CD4-positive, alpha-beta T cell treated with Interleukin-1 beta for 1 hour (primary cell): ENCODE data around the gene EFNA2.

Source experiments
- DNase-seq, 2 donors: peaks; one replicate each; pipeline ENCODE4 v3.0.0-alpha.2; 2020 to 2022

EFNA2 gene

DNA sequence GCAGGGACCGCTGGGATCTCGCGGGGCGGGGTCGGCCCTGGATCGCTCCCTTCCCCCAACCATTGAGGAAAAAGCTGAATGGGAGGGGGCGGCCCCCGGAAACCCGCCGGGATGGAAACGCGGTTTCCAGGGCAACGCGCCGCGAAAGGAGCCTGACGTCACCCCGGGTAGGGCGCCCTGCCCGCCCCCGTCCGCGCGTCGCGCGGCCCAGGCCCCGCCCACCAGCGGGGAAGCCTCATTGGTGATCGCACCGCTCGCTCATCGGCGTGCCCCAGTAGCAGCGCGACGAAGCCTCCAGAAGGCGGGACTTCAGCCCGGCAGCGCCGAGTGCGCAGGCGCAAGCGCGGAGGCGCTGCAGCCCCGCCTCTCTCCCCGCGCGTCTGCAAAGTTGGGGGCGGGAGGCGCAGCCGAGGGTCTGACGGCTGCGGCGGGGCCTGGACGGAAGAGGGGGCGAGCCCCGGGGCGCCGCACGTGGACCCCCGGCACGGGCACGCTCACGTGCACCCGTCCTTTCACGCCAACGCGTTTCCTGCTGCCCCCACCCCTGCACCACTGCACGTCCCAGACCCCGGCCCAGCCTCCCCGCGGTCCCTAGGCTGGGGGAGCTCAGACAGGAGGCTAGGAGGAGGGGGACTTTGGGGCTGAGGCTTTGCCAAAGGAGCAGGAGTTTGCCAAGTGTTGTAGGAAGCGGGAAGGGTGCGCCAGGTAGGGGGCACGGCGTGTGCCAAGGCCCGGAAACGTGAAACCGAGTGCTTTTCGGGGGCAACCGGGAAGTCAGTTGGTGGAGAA lies 24.7 kb upstream of the EFNA2 start:
- peak; percentile 98 to 99 for DNase-seq

DNA sequence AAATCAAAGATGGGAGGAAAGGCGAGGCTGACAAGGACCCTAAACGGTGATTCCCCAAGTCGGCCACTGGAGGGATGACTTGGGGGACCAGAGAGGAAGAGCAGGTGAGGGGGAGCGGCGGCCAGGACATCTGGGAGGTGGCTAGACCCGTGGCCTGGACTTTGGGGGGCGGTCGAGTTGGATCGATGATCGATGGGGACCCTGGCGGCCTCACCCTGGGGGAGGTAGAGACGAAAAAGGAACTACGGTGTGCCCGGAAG lies 24.2 kb upstream of the EFNA2 start:
- DNase-seq, result peak; percentile 56 to 62

DNA sequence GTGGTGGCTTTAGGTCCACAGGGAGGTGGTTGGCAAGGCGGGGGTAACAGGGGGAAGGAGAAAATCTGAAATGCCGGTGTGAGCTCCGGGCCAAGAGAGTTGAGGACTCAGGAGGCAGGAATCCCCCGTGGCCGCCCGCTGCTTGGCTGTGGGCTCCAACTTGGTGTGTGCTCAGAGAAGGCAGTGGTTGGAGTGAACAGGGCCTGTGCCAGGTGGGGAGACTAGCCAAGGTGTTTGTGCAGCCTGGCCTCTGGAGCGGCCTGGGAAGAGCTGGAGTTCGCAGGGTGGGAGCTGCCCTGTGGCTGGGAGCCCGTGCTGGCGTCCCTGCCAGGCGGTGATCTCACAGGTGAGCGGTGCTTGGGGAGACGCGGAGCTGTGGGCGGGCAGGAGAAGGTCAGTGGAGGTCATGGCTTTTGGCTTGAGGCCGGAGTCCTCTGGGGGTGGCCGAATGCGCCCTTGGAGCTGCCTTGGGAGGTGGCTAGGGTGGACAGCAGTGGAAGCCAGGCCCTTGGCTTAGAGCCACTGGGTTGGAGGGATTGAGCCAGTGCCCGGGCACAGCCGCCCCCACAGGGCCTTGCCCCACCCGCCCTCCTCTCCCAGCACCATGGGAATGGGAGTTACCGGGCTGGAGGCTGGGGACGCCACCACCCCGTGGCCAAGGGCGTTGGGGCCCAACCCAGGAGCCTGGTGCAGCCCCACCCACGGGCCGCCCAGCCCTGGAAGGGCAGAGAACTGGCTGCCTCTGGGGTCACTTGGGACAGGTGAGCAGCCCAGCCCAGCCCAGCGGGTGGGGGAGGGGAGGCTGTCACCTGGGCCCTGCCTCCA lies 23.7 kb upstream of the EFNA2 start:
- peak in 1 of 2 donors; percentile 64 for DNase-seq

DNA sequence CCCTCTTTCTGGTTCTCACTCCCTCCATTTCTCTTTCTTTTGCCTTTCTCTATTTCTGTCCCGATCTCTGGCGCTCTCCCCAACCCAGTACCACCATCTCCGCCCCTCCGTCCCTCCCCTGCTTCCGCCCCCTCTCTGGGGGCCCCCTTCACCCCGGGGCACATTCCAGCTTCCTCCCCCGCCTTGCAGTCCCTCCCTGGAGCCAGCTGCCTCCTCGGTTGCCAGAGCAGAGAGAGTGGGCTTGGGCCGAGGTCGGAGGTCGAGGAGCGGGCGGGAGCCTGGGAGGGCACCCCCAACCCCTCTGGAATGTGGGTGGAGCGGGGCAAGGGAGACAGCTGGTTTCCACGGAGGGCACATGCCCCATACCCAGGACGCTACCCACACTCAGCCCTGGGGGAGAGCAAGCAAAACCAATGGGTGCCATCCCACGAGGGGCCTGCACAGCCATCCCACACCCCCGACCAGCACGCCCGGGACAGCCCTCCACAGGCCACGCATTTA lies 23.0 kb upstream of the EFNA2 start:
- no peak for DNase-seq

DNA sequence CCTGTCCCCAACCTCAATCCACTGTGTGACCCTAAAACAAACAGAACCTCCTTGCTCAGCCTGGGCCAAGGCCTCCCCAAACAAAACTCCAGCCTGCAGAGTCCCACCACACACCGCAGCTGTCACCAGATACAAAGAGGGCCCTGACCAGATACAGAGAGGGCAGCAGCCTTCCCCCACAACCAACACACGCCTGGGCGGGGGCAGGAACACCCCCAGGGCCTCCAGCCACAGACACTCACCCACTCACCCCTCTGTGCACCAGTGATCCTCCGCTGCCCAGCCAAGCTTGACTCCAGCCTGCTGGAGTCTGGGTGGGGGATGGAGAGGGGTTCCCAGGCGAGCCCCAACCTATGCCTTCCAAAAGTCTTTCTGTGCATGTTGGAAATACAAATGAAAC lies 22.5 kb upstream of the EFNA2 start:
- no peak for DNase-seq

DNA sequence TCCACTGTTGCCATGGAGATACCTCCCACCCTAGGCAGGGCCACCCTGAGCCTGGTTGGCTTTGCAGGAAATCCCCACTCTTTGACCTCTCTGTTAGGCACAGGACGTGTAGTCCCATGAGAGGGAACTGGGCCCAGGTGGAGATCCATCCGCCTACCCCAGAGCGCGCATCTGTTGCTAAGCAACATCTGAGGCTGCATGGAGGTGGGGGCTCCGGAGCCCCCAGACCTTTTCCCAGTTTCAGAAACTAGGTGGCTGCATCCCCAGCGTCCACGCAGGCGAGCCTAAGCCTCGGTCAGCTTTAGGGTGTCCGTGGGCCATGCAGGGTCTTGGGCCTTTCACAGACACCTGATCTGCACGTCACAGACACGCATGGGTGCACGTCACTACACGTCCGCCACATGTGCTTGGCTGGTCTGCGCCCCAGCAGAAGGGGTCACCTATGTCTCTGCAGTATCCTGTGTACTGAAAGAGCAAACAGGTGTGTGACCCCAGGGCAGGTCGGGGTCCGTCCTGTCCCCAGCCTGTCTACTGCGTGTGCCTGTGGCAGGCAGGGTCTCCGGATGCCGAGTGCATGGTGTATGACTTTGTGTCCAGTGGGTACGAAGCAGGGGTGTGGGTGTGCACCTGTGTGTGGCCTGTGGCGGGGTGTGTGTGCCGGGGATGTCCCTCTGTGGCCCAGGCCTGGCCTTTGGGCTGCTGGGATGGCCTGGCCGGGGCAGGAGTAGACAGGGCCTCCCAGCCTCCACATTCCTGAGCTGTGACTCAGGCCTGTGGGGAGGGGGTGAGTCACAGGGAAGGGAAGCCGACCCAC lies 20.7 kb upstream of the EFNA2 start:
- peak in 1 of 2 donors; percentile 67 for DNase-seq

DNA sequence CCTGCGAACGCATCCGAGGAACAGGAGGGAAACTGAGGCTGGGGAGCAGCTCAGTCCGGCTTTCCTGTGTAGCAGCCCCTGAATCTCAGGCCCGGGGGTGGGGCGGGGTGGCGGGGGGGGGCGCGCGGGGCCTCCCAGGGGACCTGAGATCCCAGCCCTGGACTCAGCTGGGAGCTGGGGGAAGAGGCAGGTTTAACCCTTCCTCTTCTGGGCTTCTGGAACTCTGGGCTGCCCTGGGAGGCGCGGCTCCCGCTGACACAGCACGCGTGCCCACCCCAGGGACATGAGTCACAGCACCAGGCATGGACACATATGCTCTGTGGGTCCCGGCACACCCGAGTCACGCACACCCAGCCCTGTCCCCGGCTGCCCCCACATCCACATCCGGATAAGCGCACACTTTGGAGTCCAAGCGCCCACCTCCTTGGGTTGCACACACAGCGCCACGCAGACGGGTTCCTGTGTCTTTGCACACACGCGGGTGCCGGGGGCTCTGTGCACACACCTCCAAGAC lies 20.0 kb upstream of the EFNA2 start:
- DNase-seq, result peak in 1 of 2 donors; percentile 63

DNA sequence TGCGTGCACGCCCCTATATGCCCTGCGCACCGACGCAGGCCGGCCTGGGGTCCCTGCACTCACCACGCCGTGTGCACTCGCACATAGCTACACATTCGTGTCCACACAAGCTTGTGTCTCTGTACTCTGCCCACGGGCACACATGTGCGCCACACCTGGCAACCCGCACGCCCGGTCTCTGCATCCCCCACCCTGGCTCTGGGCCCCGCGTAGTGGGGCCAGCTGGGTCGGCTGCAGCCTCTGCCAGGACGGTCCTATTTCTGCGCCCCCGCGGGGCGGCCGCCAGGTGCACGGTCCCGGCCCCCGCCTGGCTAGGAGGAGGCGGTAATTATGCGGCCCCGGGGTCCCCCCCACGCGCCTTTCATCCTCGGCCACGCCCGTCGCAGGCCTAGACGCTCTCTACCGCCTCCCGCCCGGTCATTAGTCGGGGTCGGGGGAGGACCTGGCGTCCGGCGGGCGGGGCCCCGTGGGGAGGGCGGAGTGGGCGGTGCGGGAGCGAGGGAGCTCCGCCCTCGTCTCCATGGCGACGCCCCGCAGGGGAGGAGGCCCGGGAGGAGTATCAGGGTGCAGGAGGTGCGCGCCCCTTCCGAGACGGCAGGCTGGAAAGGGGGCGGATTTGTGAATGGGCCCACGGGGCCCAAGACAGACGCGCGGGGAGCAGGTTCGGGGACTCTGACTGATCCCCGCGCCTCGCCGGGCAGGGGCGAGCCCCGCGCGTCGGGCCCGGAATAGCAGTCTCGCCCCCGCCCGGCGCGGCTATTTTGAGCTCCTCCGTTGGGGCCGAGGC lies 19.4 kb upstream of the EFNA2 start:
- peak; percentile 90 to 93 for DNase-seq

DNA sequence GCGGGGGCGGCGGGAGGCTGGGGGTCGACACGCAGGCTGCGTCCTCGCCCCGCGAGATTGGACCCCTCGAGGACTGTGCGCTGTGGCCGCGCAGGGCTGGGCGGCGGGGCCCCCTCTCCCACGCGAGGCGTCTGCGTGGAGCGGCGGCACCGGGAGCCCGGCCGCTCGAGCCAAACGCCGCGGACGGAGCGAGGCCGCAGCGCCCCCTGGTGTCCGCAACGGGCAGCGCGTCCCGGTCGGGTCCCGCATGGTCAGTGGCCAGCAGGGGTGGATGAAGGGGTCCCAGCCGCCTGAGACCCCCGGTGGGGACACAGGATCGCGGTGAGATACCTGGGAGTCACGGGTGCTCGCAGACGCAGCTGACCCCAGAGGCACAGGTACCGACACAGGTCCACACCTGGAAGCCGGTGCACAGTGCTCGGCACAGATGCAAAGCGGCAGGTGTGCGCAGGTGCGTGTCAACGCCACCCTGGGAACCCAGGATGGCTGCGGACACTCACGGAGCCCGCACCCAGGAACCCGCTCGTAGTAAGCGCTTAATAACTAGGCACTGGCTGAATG lies 18.7 kb upstream of the EFNA2 start:
- DNase-seq, result peak; percentile 71

DNA sequence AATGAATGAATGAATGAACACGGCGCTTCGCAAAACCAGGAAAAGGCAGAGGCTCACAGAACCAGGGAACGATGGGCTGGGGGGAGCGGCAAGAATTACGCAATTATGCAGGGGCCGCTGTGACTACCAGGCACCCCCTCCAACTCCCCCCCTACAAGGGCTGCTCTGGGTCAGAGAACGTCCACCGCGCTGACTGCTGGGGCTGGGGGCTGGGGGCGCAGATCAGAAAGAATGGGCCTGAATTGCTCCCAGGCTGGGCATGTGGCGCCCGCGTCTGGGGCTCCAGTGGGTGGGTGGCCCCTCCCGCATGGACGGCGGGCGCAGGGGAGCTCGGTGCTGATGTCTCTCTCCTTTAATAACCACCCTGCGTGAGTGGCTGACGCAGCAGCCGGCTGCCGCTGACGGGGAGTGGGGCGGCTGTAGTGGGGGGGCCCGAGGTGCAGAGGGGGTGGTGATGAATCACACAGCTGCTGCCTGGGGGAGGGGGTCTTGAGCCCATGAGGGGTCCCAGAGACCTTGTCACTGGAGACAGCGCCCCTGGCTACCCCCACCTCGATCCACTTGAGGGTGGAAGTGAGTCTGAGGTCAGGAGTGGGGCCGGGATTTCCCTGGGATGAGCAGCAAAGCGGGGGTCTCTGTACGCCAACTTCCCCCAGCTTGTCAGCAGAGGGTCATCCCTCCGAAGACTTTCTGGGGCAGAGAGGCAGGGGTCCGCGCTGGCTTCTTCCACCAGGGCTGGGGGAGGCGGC lies 18.0 kb upstream of the EFNA2 start:
- DNase-seq, result peak in 1 of 2 donors; percentile 41

DNA sequence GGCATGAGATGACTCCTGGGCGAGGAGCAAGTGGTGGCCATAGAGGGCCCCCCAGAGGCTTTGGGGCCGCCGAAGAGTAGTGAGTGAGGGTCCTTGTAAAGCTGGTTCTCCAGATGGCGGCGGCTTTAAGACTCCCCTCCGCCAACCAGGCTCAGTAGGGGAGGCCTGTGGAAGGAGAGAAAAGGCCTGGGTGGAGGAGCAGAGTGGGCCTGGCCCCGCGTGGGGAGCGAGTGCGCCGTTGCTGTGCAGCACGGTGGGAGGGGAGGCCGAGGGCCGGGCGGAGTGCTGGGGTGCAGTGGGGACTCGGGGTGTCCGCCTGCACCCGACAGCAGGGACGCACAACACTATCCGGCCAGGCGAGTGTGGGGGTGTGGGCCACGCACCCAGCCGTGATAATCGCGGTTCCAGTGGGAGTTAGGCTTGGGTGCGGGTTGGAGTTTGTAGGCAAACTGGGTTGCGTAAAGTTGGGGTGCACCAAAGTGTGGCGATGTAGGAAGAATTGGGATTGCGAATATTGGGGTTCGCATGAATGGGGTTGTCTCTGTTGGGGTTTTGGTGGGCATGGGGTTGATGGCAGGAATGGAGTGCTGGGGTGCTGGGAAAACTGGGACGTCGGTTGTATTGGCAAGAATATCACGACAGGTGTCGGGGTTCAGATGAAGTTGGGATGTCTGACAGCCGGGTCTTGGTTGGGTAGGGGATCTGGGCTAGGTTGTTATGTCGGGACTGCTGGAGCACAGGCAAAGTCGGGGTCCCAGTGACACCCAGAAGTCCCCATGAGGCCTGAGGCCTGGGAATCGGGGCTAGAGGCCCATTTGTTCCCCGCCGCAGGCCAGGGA lies 17.2 kb upstream of the EFNA2 start:
- no peak for DNase-seq

DNA sequence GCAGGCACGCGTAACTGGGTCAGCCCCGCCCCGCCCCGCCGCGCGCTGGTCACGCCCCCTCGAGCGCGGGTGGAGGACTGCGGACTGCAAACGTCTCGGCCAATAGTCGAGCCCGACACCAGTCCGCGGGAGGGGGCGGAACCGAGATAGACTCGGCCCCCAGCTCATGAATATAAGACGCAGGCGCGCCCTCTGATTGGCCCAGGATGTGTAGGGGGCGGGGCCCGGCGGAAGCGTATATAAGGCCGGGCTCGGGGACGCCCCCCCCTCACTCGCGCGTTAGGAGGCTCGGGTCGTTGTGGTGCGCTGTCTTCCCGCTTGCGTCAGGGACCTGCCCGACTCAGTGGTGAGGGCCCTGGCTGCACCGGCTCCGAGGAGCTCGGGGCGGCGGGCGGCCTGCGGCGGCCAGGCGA lies 16.6 kb upstream of the EFNA2 start, which contains the start of gene CIRBP:
CIRBP (plus strand) TSS at position 268 of the 413 bp plus-strand sequence. CDS start 1,602 bp downstream, outside the sequence.
- peak; percentile 99 to 100 for DNase-seq

DNA sequence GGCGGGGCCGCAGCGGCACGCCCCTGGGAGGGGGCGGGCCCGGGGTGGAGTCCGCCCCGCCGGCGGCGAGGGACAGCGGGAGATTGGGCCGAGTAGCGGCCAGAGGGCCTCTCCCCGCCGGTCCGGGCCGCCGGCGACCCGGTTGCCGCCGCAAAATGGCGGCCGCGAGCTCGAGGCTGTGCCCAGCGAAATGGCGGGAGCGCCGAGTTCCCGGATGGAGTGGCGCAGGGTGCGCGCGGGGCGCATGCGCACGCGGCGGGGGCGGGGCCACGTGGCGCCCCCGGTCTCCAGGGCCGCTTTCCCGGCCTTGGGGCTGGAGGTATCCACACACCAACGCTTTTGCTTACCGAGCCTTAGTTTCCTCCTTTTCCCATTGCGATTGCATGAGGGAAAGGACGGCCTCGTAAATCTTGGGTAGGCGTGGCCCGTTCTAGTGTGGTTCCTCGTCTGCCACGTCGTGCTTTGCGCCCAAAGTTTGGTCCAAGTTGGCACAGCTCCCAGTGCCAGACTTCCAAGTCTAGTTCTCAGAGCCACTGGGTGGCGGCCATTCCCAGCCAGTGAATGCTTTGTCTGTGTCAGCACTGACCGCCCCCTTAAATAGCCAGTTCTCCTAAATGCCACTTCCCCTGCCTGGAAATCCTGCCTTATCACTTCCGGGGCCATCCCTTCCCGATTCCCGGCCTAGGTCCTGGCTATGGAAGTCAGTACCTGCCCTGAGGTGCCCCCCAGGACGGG lies 16.0 kb upstream of the EFNA2 start:
- peak; percentile 86 to 88 for DNase-seq

DNA sequence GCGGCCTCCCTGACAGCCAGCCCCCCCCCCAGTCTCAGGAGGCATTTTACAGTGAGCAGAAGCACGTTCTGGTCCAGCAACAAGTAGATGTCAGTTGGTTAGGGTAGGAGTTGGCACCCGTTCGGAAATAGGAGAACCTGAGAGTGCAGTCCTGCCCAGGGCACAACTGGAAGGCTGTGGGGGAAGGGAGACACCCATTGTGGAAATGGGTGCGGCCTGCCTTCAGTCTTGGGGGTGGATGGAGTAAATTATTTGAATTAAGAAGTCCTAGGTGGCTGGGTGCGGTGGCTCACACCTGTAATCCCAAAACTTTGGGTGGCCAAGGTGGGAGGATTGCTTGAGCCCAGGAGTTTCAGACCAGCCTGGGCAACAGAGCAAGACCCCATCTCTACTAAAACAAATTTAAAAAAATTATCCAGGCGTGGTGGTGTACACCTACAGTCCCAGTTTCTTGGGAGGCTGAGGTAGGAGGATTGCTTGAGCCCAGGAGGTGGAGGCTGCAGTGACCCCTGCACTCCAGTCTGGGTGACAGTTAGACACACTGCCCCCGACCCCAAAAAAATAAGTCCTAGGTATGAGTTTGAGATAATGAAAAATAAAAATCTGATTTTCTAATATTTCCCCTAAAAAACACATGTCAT lies 15.3 kb upstream of the EFNA2 start:
- no peak for DNase-seq

DNA sequence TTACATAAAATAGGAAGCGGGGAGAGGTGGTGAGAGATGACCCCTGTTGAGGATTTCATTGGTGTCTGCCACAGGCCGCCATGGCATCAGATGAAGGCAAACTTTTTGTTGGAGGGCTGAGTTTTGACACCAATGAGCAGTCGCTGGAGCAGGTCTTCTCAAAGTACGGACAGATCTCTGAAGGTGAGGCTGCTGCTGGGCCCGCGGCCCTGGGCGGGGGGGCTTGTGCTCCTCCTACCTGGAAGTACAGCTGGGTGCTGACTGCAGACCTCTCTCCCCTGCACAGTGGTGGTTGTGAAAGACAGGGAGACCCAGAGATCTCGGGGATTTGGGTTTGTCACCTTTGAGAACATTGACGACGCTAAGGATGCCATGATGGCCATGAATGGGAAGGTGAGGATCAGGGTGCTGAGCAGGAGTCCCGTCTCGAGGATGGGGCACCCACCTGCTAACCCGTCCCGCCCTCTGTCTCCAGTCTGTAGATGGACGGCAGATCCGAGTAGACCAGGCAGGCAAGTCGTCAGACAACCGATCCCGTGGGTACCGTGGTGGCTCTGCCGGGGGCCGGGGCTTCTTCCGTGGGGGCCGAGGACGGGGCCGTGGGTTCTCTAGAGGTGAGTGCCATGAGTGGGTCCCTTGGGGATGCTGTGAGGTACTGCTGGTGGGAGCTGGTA lies 14.7 kb upstream of the EFNA2 start:
- DNase-seq, result no peak

DNA sequence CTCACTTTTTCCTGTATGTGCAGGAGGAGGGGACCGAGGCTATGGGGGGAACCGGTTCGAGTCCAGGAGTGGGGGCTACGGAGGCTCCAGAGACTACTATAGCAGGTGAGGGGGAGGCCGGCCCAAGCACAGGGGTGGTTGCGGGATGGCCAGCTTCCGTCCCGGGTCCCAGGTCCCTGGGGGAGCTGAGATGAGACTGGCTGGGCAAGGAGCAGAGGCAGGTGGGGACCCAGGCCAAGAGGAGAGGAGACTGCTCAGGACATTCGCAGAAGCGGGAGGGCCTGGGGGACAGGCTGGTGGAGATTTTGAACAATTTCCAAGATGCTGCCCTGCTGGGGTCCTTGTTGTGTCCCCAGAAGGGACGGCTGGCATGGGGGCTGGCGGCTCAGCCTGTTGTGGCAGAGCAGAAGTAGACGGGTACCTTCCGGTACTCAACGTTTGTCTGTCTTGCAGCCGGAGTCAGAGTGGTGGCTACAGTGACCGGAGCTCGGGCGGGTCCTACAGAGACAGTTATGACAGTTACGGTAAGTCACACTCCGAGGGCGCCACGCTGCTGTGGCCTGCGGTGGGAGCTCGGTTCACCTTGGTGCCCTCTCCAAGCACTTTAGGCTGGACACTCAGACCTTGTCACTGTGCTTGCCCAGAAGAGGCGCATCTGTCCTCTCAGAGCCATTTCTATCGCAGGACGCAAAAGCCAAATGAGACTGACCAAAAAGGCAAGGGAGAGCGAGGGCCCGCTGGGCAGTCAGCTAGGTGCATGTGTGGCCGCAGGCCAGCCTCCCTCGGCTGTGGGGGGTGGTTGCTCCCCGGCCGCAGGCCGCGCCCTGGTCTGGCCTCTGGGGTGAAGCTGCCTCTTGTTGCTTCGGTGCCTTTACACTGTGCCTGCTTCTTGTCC lies 13.9 kb upstream of the EFNA2 start:
- DNase-seq, result no peak
